SU-DHL-6 (cell line): ENCODE data around the gene SPA17.

ENCODE experiments used
- H2AFZ ChIP-seq: fragments of 200-600 bp; sonication (generic); 2 replicates; pipeline ENCODE4 v1.6.1; 2014; ENCODE audit warnings: low read depth, mild to moderate bottlenecking, moderate library complexity, mixed read lengths, antibody characterized with exemption, low read length; ENCODE audit not compliant: severe bottlenecking
- H3F3A ChIP-seq: fragments of 200-600 bp; shearing (Covaris generic); 2 replicates; pipeline ENCODE4 v1.6.0; 2016; ENCODE audit warnings: antibody characterized with exemption, mild to moderate bottlenecking; ENCODE audit not compliant: insufficient read depth
- H3K27ac ChIP-seq: fragments of 200-600 bp; sonication (generic); 2 replicates; pipeline ENCODE4 v1.5.1; 2016; ENCODE audit warnings: low read depth, mild to moderate bottlenecking, low read length, moderate library complexity, mixed read lengths
- H3K27me3 ChIP-seq: fragments of 200-600 bp; sonication (generic), shearing (Covaris generic); 2 replicates; pipeline ENCODE4 v1.6.0; 2014; ENCODE audit warnings: mild to moderate bottlenecking, low read length
- H3K36me3 ChIP-seq: fragments of 200-600 bp; sonication (generic); 2 replicates; pipeline ENCODE4 v1.6.1; 2014; ENCODE audit warnings: mild to moderate bottlenecking, low read length, mixed read lengths
- H3K4me2 ChIP-seq: fragments of 300-600, 200-600 bp; shearing (Covaris generic), sonication (generic); 2 replicates; pipeline ENCODE4 v1.6.0; 2014; ENCODE audit warnings: low read length, low read depth, mild to moderate bottlenecking; ENCODE audit not compliant: poor library complexity, severe bottlenecking
- H3K4me3 ChIP-seq: fragments of 200-600 bp; sonication (generic); 2 replicates; pipeline ENCODE4 v1.5.1; 2014; ENCODE audit warnings: antibody characterized with exemption, low read length, mild to moderate bottlenecking, mixed read lengths; ENCODE audit not compliant: insufficient read depth, poor library complexity, severe bottlenecking
- H3K79me2 ChIP-seq: fragments of 200-600 bp; sonication (generic); 2 replicates; pipeline ENCODE4 v1.6.1; 2014; ENCODE audit warnings: mild to moderate bottlenecking, low read length, moderate library complexity; ENCODE audit not compliant: insufficient read depth
- H3K9ac ChIP-seq: fragments of 200-600 bp; sonication (generic); 2 replicates; pipeline ENCODE4 v1.7.0; 2014; ENCODE audit warnings: mild to moderate bottlenecking, low read length
- H3K9me2 ChIP-seq: fragments of 200-600 bp; sonication (generic); replicated peaks from 2 replicates; pipeline ENCODE4 v1.6.1; 2014; ENCODE audit warnings: low read length; ENCODE audit not compliant: insufficient read depth
- H3K9me3 ChIP-seq: fragments of 200-600 bp; sonication (generic); 2 replicates; pipeline ENCODE4 v1.6.1; 2014; ENCODE audit warnings: low read length, mixed read lengths; ENCODE audit not compliant: insufficient read depth
- H4K20me1 ChIP-seq: fragments of 200-600 bp; sonication (generic); 2 replicates; pipeline ENCODE4 v1.6.1; 2014; ENCODE audit warnings: low read depth, mild to moderate bottlenecking, antibody characterized with exemption, low read length, moderate library complexity, mixed read lengths
- CTCF ChIP-seq: fragments of 200-600 bp; sonication (generic); IDR thresholded peaks from one replicate; pipeline ENCODE4 v1.5.1; 2017; ENCODE audit warnings: antibody characterized with exemption, mild to moderate bottlenecking, low read length, moderate library complexity; ENCODE audit not compliant: insufficient read depth, poor library complexity, severe bottlenecking
- EZH2phosphoT487 ChIP-seq: fragments of 200-600 bp; sonication (generic), shearing (Covaris generic); conservative IDR thresholded peaks from 2 replicates; pipeline ENCODE4 v1.6.1; 2018; ENCODE audit warnings: mild to moderate bottlenecking, antibody characterized with exemption, low read length, moderate library complexity, mixed read lengths

Gene SPA17

GRCh38 chr11:124724979-124725718 is 51.4 kb downstream of the SPA17 start:
- TF ChIP-seq EZH2phosphoT487 (no peak), CTCF (no peak)
- Histone ChIP-seq H3K9me3 (no peaks in the 10 kb centered on the region), H3K79me2 (no peaks in the 10 kb centered on the region), H4K20me1 (no peaks in the 10 kb centered on the region), H3K27me3 (no peaks in the 10 kb centered on the region), H3F3A (no peaks in the 10 kb centered on the region), H3K9me2 (no peaks in the 10 kb centered on the region), H3K4me3 (no peak overlapping the region), H3K36me3 (no peaks in the 10 kb centered on the region), H3K9ac (no peak overlapping the region), H2AFZ (no peak overlapping the region), H3K4me2 (no peak overlapping the region), H3K27ac (no peak overlapping the region)

GRCh38 chr11:124725719-124726105 is 52.0 kb downstream of the SPA17 start:
- Histone ChIP-seq H3K27me3 (no peaks in the 10 kb centered on the region), H3K4me2 (no peak overlapping the region), H3K9ac (no peak overlapping the region), H3K36me3 (no peaks in the 10 kb centered on the region), H3K79me2 (no peaks in the 10 kb centered on the region), H3K9me3 (no peaks in the 10 kb centered on the region), H3F3A (no peaks in the 10 kb centered on the region), H3K9me2 (no peaks in the 10 kb centered on the region), H2AFZ (no peak overlapping the region), H4K20me1 (no peaks in the 10 kb centered on the region), H3K4me3 (no peak overlapping the region), H3K27ac (no peak overlapping the region)
- TF ChIP-seq CTCF (no peak), EZH2phosphoT487 (no peak)

- Histone ChIP-seq H3K9ac (no peak overlapping the region), H3K79me2 (no peaks in the 10 kb centered on the region), H3K27me3 (no peaks in the 10 kb centered on the region), H3K9me2 (no peaks in the 10 kb centered on the region), H3K36me3 (no peaks in the 10 kb centered on the region), H3K27ac (no peak overlapping the region), H3F3A (no peaks in the 10 kb centered on the region), H4K20me1 (no peaks in the 10 kb centered on the region), H2AFZ (no peak overlapping the region), H3K4me3 (no peak overlapping the region), H3K9me3 (no peaks in the 10 kb centered on the region), H3K4me2 (no peak overlapping the region)
- TF ChIP-seq CTCF (no peak), EZH2phosphoT487 (no peak)
Measured at GRCh38 chr11:124727474-124727873, 53.8 kb downstream of the SPA17 start.
